Occipital lobe (tissue), 2 donors: ENCODE measurements around the gene SCYL3. TPM values are rescaled to one million over a fixed set of nuclear protein-coding genes. Genes with fewer than 3 reads are reported as not detected.
"Not testable (repeated sequence)": the region's sequence is repeated elsewhere in the genome, so short reads cannot be mapped to it uniquely, and the experiment has no call there.

Experiments used
- DNase-seq: peaks from one replicate; lab custom pipeline; 2025; lab: John Stamatoyannopoulos, UW
- total RNA-seq: library from RNA; depleted of rRNA; stranded (reverse); fragments of >200 nt; gene quantifications from one replicate; pipeline ENCODE4 v1.2.3, GENCODE V29; 2014

The SCYL3 gene
- total RNA-seq, 1 donor from 2014 or later: 14.2 TPM

GRCh38 chr1:169871988-169872387 is 21.7 kb downstream of the SCYL3 start:
- DNase-seq: not testable (repeated sequence)

GRCh38 chr1:169869426-169869825 is 24.3 kb downstream of the SCYL3 start:
- no peak for DNase-seq

GRCh38 chr1:169868978-169869377 is 24.7 kb downstream of the SCYL3 start:
- DNase-seq: no peak

- DNase-seq: no peak
Observed at GRCh38 chr1:169867012-169867675, 26.6 kb downstream of the SCYL3 start.

GRCh38 chr1:169866577-169866976 is 27.1 kb downstream of the SCYL3 start:
- DNase-seq: no peak

- DNase-seq: not testable (repeated sequence)
Observed at GRCh38 chr1:169864531-169864930, 29.2 kb downstream of the SCYL3 start.

GRCh38 chr1:169860750-169861149 is 32.9 kb downstream of the SCYL3 start:
- no peak for DNase-seq

GRCh38 chr1:169860187-169860586 is 33.5 kb downstream of the SCYL3 start:
- DNase-seq: no peak

GRCh38 chr1:169859001-169859400 is 34.7 kb downstream of the SCYL3 start:
- DNase-seq: no peak

GRCh38 chr1:169858467-169858866 is 35.2 kb downstream of the SCYL3 start:
- no peak for DNase-seq

GRCh38 chr1:169853341-169853740 is 40.4 kb downstream of the SCYL3 start:
- no peak for DNase-seq

- no peak for DNase-seq
Observed at GRCh38 chr1:169849346-169850022, 44.2 kb downstream of the SCYL3 start.

- DNase-seq: no peak
Observed at GRCh38 chr1:169848456-169848855, 45.2 kb downstream of the SCYL3 start.

- no peak for DNase-seq
Observed at GRCh38 chr1:169844941-169845608, 48.6 kb downstream of the SCYL3 start.

- no peak for DNase-seq
Observed at GRCh38 chr1:169838942-169839341, 54.8 kb downstream of the SCYL3 start.

GRCh38 chr1:169836198-169836597 is 57.5 kb downstream of the SCYL3 start:
- no peak for DNase-seq

- no peak for DNase-seq
Observed at GRCh38 chr1:169835647-169836046, 58.0 kb downstream of the SCYL3 start.

GRCh38 chr1:169834869-169835268 is 58.8 kb downstream of the SCYL3 start:
- DNase-seq: no peak

GRCh38 chr1:169833179-169833901 is 60.4 kb downstream of the SCYL3 start:
- no peak for DNase-seq

- no peak for DNase-seq
Observed at GRCh38 chr1:169829671-169830070, 64.0 kb downstream of the SCYL3 start.

GRCh38 chr1:169824153-169824552 is 69.5 kb downstream of the SCYL3 start:
- DNase-seq: no peak

GRCh38 chr1:169821500-169821899 is 72.2 kb downstream of the SCYL3 start:
- DNase-seq: no peak
